Measurements from ENCODE around the gene CUL4A.
"Not testable (repeated sequence)": the region's sequence is repeated elsewhere in the genome, so short reads cannot be mapped to it uniquely, and the experiment has no call there.

CUL4A gene

GRCh38 chr13:113258321-113259054 lies 49.1 kb downstream of the CUL4A start:
- Mint-ChIP-seq H3K36me3 (ENCODE audit: low read depth) (peaks cover 69% of the 10 kb centered on the region), H3K4me1 (no peaks in the 10 kb centered on the region), H3K27me3 (ENCODE audit: low read depth, poor library complexity) (no peaks in the 10 kb centered on the region), H3K9me3 (peaks cover 18% of the 10 kb centered on the region), H3K4me3 (no peak overlapping the region), H3K27ac (no peak overlapping the region)
- TF ChIP-seq, protein P1, sequence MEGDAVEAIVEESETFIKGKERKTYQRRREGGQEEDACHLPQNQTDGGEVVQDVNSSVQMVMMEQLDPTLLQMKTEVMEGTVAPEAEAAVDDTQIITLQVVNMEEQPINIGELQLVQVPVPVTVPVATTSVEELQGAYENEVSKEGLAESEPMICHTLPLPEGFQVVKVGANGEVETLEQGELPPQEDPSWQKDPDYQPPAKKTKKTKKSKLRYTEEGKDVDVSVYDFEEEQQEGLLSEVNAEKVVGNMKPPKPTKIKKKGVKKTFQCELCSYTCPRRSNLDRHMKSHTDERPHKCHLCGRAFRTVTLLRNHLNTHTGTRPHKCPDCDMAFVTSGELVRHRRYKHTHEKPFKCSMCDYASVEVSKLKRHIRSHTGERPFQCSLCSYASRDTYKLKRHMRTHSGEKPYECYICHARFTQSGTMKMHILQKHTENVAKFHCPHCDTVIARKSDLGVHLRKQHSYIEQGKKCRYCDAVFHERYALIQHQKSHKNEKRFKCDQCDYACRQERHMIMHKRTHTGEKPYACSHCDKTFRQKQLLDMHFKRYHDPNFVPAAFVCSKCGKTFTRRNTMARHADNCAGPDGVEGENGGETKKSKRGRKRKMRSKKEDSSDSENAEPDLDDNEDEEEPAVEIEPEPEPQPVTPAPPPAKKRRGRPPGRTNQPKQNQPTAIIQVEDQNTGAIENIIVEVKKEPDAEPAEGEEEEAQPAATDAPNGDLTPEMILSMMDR (IDR thresholded peaks at IDR 0.05), result no peak
- no peak for DNase-seq

- peak overlapping the region; percentile 22 for H3K27ac Mint-ChIP-seq
- H3K36me3 Mint-ChIP-seq (ENCODE audit: low read depth), result peaks cover 62% of the 10 kb centered on the region
- no peaks in the 10 kb centered on the region for H3K4me1 Mint-ChIP-seq
- no peaks in the 10 kb centered on the region for H3K27me3 Mint-ChIP-seq (ENCODE audit: low read depth, poor library complexity)
- no peak overlapping the region for H3K4me3 Mint-ChIP-seq
- no peak for DNase-seq
- H3K9me3 Mint-ChIP-seq, result peaks cover 18% of the 10 kb centered on the region
- TF ChIP-seq, protein P1 (IDR thresholded peaks at IDR 0.05), result no peak
Observed at GRCh38 chr13:113260996-113261395, 51.6 kb downstream of the CUL4A start.

DNA sequence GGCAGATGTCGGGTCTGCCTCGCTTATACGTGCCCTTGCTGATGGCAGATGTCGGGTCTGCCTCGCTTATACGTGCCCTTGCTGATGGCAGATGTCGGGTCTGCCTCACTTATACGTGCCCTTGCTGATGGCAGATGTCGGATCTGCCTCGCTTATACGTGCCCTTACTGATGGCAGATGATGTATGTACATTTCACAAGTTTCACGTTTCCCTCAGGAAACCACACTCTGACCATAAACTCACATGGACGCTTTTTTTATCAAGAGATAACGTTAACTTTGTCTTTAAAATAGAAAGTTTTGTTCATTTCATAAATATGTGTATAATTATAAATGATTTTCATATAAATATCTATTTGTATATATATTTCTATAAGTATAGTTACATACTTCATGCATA lies 53.6 kb downstream of the CUL4A start:
- H3K27ac Mint-ChIP-seq, result not testable (repeated sequence)

DNA sequence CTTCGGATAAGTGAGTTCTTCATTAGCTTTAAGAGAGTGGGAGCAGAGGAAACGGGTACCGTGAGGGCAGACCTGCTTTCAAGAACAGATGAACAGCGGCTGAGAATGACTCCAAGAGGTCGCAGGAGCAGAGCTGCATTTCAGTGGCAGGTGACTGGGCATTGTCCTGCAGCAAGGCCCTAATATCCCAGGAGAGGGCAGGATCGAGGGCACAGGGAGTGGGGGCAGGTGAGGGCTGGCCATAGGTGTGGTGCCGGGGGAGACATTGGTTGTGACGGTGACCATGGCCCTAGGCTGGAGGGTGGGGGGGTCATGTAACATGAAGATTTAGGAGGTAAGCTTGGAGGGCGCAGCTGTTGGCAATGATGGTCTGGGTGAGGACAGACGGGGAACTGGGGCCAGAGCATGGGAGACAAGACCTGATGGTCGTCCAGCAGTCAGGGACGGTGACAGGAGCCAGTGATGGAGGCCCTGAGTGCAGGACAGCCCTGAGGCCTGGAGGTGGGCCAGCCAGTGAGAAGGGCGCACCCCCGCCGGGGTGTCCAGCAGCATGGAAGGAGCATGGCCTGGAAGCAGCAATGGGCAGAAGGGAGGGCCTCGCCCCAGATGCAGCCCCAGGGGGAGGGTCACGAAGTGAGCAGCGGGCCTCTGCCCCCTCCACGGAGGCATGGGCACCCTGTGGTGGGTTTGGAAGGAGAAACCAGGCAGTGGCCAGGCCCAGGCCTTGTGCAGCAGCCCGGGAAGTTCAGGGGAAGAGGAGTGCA lies 58.4 kb downstream of the CUL4A start:
- H3K27ac Mint-ChIP-seq, result peak overlapping the region; percentile 37
- TF ChIP-seq, protein P1 (IDR thresholded peaks at IDR 0.05), result no peak
- DNase-seq, result no peak
- no peaks in the 10 kb centered on the region for H3K27me3 Mint-ChIP-seq (ENCODE audit: low read depth, poor library complexity)
- no peaks in the 10 kb centered on the region for H3K4me1 Mint-ChIP-seq
- no peak overlapping the region for H3K4me3 Mint-ChIP-seq
- peaks cover 28% of the 10 kb centered on the region for H3K36me3 Mint-ChIP-seq (ENCODE audit: low read depth)
- no peaks in the 10 kb centered on the region for H3K9me3 Mint-ChIP-seq

More for the DNA sequence above, 53.6 kb downstream of the CUL4A start:
- Mint-ChIP-seq H3K9me3 (peaks cover 11% of the 10 kb centered on the region), H3K36me3 (ENCODE audit: low read depth) (peaks cover 48% of the 10 kb centered on the region)
- H3K27me3 Mint-ChIP-seq (ENCODE audit: low read depth, poor library complexity); H3K4me3 Mint-ChIP-seq; H3K4me1 Mint-ChIP-seq; DNase-seq: not testable (repeated sequence)

GRCh38 chr13:113272031-113272430 lies 62.6 kb downstream of the CUL4A start:
- H3K27ac Mint-ChIP-seq, result peak overlapping the region; percentile 88
- peaks cover 16% of the 10 kb centered on the region for H3K36me3 Mint-ChIP-seq (ENCODE audit: low read depth)
- peaks cover 2% of the 10 kb centered on the region for H3K27me3 Mint-ChIP-seq (ENCODE audit: low read depth, poor library complexity)
- peaks cover 9% of the 10 kb centered on the region for H3K4me1 Mint-ChIP-seq
- H3K4me3 Mint-ChIP-seq, result no peak overlapping the region
- TF ChIP-seq, protein P1 (IDR thresholded peaks at IDR 0.05), result no peak
- DNase-seq, result no peak
- no peaks in the 10 kb centered on the region for H3K9me3 Mint-ChIP-seq

DNA sequence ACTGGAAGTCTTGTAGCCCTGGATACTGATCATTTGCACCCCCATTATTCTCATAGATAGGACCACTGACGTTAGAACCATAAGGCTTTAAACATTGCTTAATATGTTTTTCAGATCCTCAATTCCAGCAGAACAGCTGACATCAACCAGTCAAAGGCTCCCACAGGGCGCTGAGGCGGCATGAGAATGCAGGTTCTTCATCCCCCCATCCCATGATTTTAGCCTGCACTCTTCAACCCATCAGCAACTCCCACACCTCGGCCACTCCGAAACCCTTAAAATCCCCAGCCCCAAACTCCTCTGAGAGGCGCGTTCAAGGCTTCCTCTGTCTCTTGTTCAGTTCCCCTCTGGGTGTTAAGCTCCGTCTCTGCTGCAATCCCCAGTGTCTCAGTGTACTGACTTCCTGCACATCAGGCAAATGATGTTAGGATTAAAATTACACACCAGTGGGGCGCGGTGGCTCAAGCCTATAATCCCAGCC lies 63.3 kb downstream of the CUL4A start:
- DNase-seq, result no peak
- peak overlapping the region; percentile 72 for H3K27ac Mint-ChIP-seq
- TF ChIP-seq, protein P1 (IDR thresholded peaks at IDR 0.05), result no peak
- peaks cover 9% of the 10 kb centered on the region for H3K4me1 Mint-ChIP-seq
- no peak overlapping the region for H3K4me3 Mint-ChIP-seq
- H3K9me3 Mint-ChIP-seq, result no peaks in the 10 kb centered on the region
- peaks cover 2% of the 10 kb centered on the region for H3K27me3 Mint-ChIP-seq (ENCODE audit: low read depth, poor library complexity)
- H3K36me3 Mint-ChIP-seq (ENCODE audit: low read depth), result peaks cover 12% of the 10 kb centered on the region

Data from nephron progenitor cell (in vitro differentiated cells).